HG02588 (cell line): ENCODE measurements around the gene EXOC1.
"Not testable (repeated sequence)": the region's sequence is repeated elsewhere in the genome, so short reads cannot be mapped to it uniquely, and the experiment has no call there.

Experiments used
- ATAC-seq: cut with Tn5 transposase; IDR thresholded peaks from one replicate; pipeline ENCODE4 v1.9.1; 2021; ENCODE audit warnings: mild to moderate bottlenecking, moderate library complexity; ENCODE audit not compliant: unreplicated experiment

EXOC1 gene

DNA sequence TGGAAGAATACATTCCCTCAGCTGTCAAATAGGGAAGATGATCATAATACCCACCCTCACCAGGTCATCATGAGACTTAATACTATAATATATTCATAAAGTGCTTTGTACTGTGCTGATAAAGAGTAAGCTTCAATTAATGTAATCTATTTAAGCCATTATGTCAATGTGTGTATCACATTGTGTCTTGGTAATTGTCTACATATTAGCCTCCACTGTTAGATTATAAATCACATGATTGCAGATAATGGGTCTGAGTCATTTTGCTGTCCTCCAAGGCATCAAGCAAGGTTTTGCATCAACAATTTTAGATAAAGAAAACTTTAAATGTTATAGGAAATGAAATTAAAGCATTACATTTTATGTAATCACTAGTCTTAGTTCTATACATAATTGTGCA is 50.1 kb downstream of the EXOC1 start:
- no peak for ATAC-seq

DNA sequence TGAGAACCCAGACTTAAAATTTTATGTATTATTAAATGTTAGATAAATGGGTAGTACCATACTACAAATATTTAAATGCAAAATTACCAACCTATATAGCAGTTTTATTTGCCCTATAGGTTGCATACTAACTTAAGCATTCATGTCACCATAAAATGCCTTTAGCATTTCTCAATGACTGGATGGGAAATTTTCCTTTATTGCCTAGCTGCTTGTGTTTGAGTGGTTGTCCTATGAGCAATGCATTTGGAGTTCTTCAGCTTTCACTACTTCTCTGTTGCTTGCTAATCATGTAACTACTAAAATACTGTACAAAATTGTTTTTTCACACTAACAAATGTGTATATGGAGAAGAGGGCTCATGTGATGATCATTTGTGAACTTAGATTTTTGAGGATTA is 51.1 kb downstream of the EXOC1 start:
- no peak for ATAC-seq

DNA sequence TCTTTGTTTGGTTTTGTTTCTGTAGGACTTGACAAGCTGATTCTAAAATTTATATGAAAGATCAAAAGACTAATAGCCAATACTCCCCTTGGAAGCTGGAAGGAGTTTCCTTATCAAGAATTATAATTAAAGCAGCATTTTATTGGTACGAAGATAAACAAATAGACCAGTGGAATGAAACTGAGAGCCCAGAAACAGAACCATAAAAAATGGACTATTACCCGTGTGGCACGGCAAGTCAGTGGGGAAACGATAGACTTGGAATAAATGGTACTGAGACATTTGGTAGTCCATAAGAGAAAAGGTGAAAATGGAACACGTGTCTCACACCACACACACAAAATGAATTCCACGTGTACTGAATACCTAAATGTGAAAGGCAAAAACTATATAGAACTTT is 52.9 kb downstream of the EXOC1 start:
- no peak for ATAC-seq

GRCh38 chr4:55906989-55907388 is 53.5 kb downstream of the EXOC1 start:
- ATAC-seq, result no peak

GRCh38 chr4:55907469-55907868 is 54.0 kb downstream of the EXOC1 start:
- ATAC-seq, result no peak

- ATAC-seq, result no peak
Observed at GRCh38 chr4:55910140-55910539, 56.7 kb downstream of the EXOC1 start.

DNA sequence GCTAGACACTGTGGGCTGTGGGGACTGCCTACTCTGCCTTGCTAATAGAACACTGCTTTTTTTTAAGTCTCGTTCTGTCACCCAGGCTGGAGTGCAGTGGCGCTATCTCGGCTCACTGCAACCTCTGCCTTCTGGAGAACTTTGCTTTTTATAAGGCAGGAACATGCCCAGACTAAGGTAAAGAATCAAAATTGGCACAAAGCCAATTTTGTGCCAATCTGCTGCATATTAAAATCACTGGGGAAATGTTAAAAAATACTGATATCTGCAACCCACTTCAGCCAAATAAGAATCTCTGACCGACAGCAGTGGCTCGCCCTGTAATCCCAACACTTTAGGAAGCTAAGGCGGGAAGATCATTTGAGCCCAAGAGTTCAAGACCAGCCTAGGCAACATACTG is 58.8 kb downstream of the EXOC1 start:
- ATAC-seq, result no peak

- ATAC-seq, result no peak
Observed at GRCh38 chr4:55920571-55920970, 67.1 kb downstream of the EXOC1 start.

GRCh38 chr4:55921093-55921492 is 67.6 kb downstream of the EXOC1 start:
- ATAC-seq, result no peak

- ATAC-seq, result no peak
Observed at GRCh38 chr4:55925241-55925640, 71.8 kb downstream of the EXOC1 start.

DNA sequence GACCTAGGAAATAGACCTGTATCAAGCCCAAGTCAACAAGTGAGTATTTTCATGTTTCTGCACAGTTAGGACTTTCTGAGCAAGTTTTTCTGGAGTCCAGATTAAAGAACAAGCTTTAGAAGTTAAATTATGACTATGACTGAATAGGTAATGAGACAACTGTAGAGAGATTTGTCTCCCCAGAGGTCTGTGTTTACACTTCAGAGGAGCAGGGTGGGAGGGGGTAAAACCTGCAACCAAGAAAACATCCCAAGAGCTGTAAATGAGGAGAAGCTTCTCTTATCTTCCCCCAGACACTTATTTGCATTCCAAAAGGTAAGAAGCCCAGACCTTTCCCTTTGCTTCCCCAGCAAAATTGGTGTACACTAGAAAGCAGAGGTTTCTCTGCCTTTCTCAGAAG is 73.2 kb downstream of the EXOC1 start:
- ATAC-seq, result no peak

- ATAC-seq, result no peak
Observed at GRCh38 chr4:55927803-55928437, 74.5 kb downstream of the EXOC1 start.

DNA sequence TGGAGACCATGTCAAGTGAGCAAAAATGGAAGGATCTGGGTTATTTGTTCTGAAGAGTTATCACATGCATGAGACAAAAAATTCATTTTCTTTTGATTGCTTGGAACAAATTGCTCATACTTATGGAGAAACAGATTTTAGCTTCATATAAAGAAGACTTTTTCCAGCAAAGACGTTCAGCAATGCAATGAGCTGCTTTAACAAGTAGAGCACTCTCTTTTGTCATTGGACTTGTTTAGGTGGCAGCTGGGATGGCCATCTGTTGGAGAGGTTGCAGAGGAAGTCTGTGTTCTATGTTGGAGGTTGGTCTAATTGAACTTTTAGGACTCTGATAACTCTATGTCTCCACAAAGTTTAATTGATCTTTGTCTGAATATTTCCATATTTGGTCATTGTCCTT is 75.4 kb downstream of the EXOC1 start:
- no peak for ATAC-seq

DNA sequence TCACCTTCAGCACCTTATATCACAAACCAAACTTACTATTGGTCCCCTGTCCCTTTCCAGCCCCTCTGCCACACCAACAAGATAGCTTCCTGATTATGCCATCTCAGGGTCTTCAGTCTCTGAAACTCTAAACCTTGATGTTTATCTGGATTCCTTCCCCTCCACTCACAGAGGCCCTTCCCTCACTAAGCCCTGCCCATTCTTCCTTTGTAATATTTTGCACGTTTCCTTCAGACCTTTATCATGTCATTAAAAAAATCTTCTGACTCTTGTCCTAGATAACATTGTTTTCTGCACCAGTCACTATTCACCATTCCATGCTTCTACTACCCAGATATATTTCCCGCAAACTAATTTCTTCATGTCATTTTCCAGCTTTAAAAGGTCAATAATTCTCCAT is 77.6 kb downstream of the EXOC1 start:
- no peak for ATAC-seq

GRCh38 chr4:55931833-55932232 is 78.4 kb downstream of the EXOC1 start:
- no peak for ATAC-seq

DNA sequence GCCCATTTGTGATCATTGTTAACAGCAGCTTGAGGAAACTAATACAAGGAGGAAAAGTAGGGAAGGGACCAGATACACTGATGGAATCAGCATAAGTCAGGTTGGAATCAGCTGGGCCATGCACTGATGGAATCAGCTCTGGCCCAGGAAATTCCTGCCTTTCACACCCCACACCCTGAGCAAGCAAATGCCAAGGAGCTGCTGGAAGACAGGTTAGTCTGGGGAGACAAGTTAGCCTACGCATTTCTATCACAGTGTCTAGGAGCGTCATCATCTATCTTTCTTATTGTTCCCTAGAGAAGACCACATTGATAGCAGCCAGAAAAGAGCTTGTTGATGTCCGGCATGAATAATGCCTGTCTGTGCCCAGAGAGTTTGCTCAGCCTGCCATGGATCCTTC is 79.1 kb downstream of the EXOC1 start:
- no peak for ATAC-seq

- ATAC-seq, result no peak
Observed at GRCh38 chr4:55933611-55934010, 80.2 kb downstream of the EXOC1 start.

DNA sequence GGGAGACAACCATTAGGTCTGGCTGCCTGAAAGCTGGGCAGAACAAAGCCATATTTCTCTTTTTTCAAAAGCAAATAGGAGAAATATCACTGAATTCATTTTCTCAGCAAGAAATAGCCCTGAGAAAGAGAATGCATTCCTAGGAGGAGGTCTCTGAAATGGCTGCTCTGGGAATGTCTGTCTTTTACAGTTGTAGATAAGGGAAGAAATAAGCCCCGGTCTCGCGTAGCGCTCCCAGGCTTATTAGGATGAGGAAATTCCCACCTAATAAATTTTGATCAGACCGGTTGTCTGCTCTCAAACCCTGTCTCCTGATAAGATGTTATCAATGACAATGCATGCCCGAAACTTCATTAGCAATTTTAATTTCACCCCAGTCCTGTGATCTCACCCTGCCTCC is 82.5 kb downstream of the EXOC1 start:
- not testable (repeated sequence) for ATAC-seq

- no peak for ATAC-seq
Observed at GRCh38 chr4:55938481-55938880, 85.0 kb downstream of the EXOC1 start.

- no peak for ATAC-seq
Observed at GRCh38 chr4:55939421-55939820, 86.0 kb downstream of the EXOC1 start.

DNA sequence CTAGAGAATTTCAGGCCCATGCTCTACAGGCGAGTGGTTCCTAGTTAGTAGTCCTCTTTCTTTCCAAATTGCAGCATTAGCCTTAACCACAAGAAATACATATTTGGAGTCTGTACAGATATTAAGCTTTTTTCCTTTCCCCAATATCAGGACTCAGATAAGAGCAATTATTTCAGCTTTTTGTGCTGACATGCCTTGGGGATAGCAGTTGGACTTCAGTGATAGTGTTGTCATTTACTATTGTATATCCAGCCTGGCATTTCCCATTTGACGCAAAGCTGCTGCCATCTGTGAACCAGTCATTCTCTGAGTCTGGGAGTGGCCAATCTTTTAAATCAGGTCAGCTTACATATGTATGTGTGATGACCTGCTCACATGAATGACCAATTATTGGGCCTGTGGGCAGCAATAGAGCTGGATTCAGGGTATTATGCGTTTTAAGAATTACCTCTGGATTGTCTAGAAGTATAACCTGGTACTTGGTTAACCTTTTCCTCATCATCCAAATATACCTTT is 88.5 kb downstream of the EXOC1 start:
- ATAC-seq, result no peak

DNA sequence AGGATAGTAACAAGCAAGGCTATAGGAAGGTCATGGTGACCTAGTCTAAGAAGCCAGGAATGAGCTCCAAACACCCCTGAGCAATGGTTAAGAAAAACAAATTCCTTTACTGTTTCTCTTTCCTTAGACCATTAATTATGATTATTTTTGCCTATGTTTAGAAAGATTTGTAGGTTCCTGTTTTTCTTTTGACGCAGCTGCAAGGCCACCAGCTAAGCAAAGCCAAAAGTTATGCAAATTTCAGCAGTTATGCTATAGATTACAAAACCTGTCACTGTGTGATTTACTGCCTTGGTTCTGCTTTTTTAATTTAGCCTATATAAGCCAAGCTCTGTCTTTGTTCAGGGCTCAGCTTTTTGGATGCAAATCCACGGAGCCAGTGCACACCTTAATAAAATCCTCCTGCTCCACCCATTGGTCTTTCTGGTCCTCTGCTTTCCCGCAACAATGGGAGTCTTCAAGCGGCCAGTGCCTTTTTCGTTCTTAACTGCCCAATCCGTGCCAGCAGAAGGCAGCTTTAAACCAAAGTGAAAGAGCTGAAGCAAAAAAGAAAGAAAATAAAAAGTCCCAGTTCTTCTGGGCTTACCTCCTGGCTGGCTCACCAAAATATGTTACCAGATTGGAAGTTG is 93.9 kb downstream of the EXOC1 start:
- ATAC-seq, result peak; percentile 32
